ENCODE measurements around the gene TUT7. TPM values are rescaled to one million over a fixed set of nuclear protein-coding genes. Genes with fewer than 3 reads are reported as not detected.
"Not testable (repeated sequence)": the region's sequence is repeated elsewhere in the genome, so short reads cannot be mapped to it uniquely, and the experiment has no call there.

The TUT7 gene
- total and polyA plus RNA-seq, 7 donors = 11.6 to 59.0 (median 39.2) TPM

DNA sequence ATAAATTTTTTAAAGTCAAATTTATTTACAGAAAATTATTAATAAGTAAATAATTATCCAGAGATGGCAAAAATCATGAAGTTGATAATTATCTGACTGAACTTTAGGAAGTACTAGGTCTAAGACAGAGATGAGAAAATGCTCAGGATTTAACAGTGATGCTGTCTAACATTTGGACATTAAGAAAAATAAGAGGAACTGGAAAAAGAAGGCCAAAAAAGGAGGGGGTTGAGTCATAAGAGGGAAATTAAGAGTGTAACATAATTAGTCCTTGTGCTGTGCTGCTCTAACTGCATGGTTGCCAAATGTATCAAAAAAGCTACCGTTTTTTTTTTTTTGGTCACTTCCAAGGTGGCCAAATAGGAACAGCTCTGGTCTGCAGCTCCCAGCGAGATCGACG is 35.4 kb upstream of the TUT7 start:
- no peaks in the 10 kb centered on the region for H3K27me3 ChIP-seq
- DNase-seq = no peak
- H3K4me3 ChIP-seq = no peak overlapping the region
- no peak overlapping the region for H3K27ac ChIP-seq
- TF ChIP-seq POLR2A (IDR thresholded peaks at IDR 0.05) = no peak
- TF ChIP-seq, protein P1, sequence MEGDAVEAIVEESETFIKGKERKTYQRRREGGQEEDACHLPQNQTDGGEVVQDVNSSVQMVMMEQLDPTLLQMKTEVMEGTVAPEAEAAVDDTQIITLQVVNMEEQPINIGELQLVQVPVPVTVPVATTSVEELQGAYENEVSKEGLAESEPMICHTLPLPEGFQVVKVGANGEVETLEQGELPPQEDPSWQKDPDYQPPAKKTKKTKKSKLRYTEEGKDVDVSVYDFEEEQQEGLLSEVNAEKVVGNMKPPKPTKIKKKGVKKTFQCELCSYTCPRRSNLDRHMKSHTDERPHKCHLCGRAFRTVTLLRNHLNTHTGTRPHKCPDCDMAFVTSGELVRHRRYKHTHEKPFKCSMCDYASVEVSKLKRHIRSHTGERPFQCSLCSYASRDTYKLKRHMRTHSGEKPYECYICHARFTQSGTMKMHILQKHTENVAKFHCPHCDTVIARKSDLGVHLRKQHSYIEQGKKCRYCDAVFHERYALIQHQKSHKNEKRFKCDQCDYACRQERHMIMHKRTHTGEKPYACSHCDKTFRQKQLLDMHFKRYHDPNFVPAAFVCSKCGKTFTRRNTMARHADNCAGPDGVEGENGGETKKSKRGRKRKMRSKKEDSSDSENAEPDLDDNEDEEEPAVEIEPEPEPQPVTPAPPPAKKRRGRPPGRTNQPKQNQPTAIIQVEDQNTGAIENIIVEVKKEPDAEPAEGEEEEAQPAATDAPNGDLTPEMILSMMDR (IDR thresholded peaks at IDR 0.05) = no peak
- no peak for TF ChIP-seq POLR2AphosphoS5 (IDR thresholded peaks at IDR 0.05)
- TF ChIP-seq EP300 (IDR thresholded peaks at IDR 0.05) = no peak
- intact Hi-C loops (cut with DNase I) = no loop called here
- WGBS, 2 donors = 90 to 92% methylated on average over 4 of the region's 4 CpGs
- H3K4me1 ChIP-seq = no peaks in the 10 kb centered on the region
- H3K36me3 ChIP-seq = no peaks in the 10 kb centered on the region
- H3K9me3 ChIP-seq = no peaks in the 10 kb centered on the region

DNA sequence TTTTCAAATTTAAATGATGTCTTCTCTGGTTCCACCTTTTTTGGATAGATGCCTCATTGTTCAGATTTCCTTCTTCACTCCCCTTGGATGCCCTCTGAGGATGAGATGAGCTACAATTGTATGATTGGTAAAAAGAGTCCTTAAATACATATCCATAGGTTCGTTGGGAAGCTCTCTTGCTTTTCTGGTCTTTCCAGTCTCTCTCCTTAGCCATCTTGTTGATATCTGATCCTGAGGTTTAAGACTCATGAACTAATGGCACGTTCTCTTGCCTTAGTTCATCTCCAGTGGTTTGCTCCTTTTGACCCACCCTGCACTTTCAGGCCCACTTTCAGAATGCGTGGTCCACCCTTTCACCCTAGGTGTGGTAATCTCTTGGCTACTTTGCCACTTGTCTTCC is 33.2 kb upstream of the TUT7 start:
- TF ChIP-seq POLR2A (IDR thresholded peaks at IDR 0.05) (no peak), POLR2AphosphoS5 (IDR thresholded peaks at IDR 0.05) (no peak)
- TF ChIP-seq, protein P1 (IDR thresholded peaks at IDR 0.05) = no peak
- Histone ChIP-seq H3K36me3 (no peaks in the 10 kb centered on the region), H3K27me3 (no peaks in the 10 kb centered on the region), H3K27ac (no peak overlapping the region), H3K4me3 (no peak overlapping the region), H3K4me1 (no peaks in the 10 kb centered on the region), H3K9me3 (no peaks in the 10 kb centered on the region)
- intact Hi-C loops (cut with DNase I) = no loop called here
- 39 to 77% methylated on average over 3 of the region's 3 CpGs for WGBS, 2 donors
- DNase-seq = no peak

DNA sequence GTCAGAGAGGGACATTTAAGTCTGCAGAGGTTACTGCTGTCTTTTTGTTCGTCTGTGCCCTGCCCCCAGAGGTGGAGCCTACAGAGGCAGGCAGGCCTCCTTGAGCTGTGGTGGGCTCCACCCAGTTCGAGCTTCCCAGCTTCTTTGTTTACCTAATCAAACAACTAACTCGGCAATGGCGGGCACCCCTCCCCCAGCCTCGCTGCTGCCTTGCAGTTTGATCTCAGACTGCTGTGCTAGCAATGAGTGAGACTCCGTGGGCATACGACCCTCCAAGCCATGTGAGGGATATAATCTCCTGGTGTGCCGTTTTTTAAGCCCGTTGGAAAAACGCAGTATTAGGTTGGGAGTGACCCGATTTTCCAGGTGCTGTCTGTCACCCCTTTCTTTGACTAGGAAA is 28.8 kb upstream of the TUT7 start:
- H3K27me3 ChIP-seq; DNase-seq; H3K4me3 ChIP-seq; H3K27ac ChIP-seq; H3K9me3 ChIP-seq; intact Hi-C loops (cut with DNase I); H3K36me3 ChIP-seq; H3K4me1 ChIP-seq: not testable (repeated sequence)
- WGBS, 2 donors = 68 to 86% methylated on average over 11 of the region's 11 CpGs

DNA sequence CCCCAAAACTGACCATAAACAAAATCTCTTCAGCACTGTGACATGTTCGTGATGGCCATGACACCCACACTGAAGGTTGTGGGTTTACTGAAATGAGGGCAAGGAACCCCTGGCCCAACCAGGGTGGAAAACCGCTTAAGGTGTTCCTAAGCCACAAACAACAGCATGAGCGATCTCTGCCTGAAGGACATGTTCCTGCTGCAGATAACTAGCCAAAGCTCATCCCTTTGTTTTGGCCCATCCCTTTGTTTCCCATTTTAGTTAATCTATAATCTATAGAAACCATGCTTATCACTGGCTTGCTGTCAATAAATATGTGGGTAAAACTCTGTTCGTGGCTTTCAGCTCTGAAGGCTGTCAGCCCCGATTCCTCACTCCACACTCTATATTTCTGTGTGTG is 21.8 kb upstream of the TUT7 start:
- no peak for TF ChIP-seq POLR2AphosphoS5 (IDR thresholded peaks at IDR 0.05)
- TF ChIP-seq, protein P1 (IDR thresholded peaks at IDR 0.05) = no peak
- TF ChIP-seq EP300 (IDR thresholded peaks at IDR 0.05) = no peak
- no peak for TF ChIP-seq POLR2A (IDR thresholded peaks at IDR 0.05)
- Histone ChIP-seq H3K4me3 (no peak overlapping the region), H3K4me1 (no peaks in the 10 kb centered on the region), H3K27me3 (no peaks in the 10 kb centered on the region), H3K9me3 (peaks cover 0 to 6% (median 2%) of the 10 kb centered on the region in 4 donors), H3K36me3 (no peaks in the 10 kb centered on the region), H3K27ac (no peak overlapping the region)
- DNase-seq = no peak
- intact Hi-C loops (cut with DNase I) = no loop called here
- 90% methylated on average over 5 of the region's 5 CpGs for WGBS, 2 donors

DNA sequence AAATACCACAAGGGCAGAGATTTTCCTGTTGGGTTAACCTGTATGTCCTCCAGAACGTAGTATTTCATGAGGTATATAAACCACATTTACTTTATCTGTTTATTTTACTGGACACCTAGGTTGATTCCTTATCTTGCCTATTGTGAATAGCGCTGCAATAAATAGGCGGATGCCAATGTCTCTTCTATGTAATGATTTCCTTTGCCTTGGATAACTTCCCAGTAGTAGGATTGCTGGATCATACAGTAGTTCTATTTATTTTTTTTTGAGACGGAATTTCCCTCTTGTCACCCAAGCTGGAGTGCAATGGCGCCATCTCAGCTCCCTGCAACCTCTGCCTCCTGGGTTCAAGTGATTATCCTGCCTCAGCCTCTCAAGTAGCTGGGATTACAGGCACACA is 15.6 kb upstream of the TUT7 start:
- no peak for DNase-seq
- Histone ChIP-seq H3K27ac (no peak overlapping the region), H3K4me3 (no peak overlapping the region), H3K27me3 (no peaks in the 10 kb centered on the region), H3K36me3 (no peaks in the 10 kb centered on the region), H3K9me3 (peaks cover 0 to 18% (median 11%) of the 10 kb centered on the region in 4 donors), H3K4me1 (no peaks in the 10 kb centered on the region)
- WGBS, 2 donors = 17 to 72% methylated on average over 5 of the region's 5 CpGs
- intact Hi-C loops (cut with DNase I) = no loop called here
- no peak for TF ChIP-seq POLR2AphosphoS5 (IDR thresholded peaks at IDR 0.05)
- no peak for TF ChIP-seq EP300 (IDR thresholded peaks at IDR 0.05)
- TF ChIP-seq POLR2A (IDR thresholded peaks at IDR 0.05) = no peak
- TF ChIP-seq, protein P1 (IDR thresholded peaks at IDR 0.05) = no peak
